ENCODE measurements around the gene E2F7. TPM values are rescaled to one million over a fixed set of nuclear protein-coding genes. Genes with fewer than 3 reads are reported as not detected.

E2F7 gene
- total and polyA plus RNA-seq, 2 experiments from 2014 or later: 31.8 to 40.3 TPM

DNA sequence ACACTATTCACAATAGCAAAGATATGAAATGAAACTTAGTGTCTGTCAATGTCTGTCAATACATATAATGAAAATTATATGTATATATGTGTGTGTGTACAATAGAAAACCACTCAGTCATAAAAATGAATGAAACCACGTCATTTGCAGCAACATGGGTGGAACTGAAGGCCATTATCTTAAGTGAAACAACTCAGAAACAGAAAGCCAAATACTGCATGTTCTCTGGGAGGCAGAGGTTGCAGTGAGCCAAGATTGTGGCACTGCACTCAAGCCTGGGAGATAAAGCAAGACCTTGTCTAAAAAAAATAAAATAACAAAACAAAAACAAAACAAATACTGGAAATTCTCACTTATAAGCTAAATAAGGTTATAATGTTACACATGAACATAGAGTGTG lies 16.7 kb upstream of the E2F7 start:
- H3F3A ChIP-seq (replicated peaks; ENCODE audit: low read depth): no peaks in the 10 kb centered on the region
- TF ChIP-seq, protein P1, sequence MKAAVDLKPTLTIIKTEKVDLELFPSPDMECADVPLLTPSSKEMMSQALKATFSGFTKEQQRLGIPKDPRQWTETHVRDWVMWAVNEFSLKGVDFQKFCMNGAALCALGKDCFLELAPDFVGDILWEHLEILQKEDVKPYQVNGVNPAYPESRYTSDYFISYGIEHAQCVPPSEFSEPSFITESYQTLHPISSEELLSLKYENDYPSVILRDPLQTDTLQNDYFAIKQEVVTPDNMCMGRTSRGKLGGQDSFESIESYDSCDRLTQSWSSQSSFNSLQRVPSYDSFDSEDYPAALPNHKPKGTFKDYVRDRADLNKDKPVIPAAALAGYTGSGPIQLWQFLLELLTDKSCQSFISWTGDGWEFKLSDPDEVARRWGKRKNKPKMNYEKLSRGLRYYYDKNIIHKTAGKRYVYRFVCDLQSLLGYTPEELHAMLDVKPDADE (IDR thresholded peaks at IDR 0.05): no peak
- no peak for TF ChIP-seq STAT1 (IDR thresholded peaks at IDR 0.05; ENCODE audit: unreplicated experiment)
- TF ChIP-seq, protein P2, sequence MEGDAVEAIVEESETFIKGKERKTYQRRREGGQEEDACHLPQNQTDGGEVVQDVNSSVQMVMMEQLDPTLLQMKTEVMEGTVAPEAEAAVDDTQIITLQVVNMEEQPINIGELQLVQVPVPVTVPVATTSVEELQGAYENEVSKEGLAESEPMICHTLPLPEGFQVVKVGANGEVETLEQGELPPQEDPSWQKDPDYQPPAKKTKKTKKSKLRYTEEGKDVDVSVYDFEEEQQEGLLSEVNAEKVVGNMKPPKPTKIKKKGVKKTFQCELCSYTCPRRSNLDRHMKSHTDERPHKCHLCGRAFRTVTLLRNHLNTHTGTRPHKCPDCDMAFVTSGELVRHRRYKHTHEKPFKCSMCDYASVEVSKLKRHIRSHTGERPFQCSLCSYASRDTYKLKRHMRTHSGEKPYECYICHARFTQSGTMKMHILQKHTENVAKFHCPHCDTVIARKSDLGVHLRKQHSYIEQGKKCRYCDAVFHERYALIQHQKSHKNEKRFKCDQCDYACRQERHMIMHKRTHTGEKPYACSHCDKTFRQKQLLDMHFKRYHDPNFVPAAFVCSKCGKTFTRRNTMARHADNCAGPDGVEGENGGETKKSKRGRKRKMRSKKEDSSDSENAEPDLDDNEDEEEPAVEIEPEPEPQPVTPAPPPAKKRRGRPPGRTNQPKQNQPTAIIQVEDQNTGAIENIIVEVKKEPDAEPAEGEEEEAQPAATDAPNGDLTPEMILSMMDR (conservative IDR thresholded peaks at IDR 0.05; ENCODE audit: low read depth in 2 of 2): no peak
- no peak for TF ChIP-seq EZH2 (IDR thresholded peaks at IDR 0.05; ENCODE audit: low read depth, unreplicated experiment)
- no peak for TF ChIP-seq NANOG (IDR thresholded peaks at IDR 0.05; ENCODE audit: borderline replicate concordance)
- TF ChIP-seq POLR2AphosphoS5 (IDR thresholded peaks at IDR 0.05; ENCODE audit: low read depth): no peak
- TF ChIP-seq, protein P3, sequence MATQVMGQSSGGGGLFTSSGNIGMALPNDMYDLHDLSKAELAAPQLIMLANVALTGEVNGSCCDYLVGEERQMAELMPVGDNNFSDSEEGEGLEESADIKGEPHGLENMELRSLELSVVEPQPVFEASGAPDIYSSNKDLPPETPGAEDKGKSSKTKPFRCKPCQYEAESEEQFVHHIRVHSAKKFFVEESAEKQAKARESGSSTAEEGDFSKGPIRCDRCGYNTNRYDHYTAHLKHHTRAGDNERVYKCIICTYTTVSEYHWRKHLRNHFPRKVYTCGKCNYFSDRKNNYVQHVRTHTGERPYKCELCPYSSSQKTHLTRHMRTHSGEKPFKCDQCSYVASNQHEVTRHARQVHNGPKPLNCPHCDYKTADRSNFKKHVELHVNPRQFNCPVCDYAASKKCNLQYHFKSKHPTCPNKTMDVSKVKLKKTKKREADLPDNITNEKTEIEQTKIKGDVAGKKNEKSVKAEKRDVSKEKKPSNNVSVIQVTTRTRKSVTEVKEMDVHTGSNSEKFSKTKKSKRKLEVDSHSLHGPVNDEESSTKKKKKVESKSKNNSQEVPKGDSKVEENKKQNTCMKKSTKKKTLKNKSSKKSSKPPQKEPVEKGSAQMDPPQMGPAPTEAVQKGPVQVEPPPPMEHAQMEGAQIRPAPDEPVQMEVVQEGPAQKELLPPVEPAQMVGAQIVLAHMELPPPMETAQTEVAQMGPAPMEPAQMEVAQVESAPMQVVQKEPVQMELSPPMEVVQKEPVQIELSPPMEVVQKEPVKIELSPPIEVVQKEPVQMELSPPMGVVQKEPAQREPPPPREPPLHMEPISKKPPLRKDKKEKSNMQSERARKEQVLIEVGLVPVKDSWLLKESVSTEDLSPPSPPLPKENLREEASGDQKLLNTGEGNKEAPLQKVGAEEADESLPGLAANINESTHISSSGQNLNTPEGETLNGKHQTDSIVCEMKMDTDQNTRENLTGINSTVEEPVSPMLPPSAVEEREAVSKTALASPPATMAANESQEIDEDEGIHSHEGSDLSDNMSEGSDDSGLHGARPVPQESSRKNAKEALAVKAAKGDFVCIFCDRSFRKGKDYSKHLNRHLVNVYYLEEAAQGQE (IDR thresholded peaks at IDR 0.05; ENCODE audit: unreplicated experiment): no peak
- no peak for TF ChIP-seq ZNF331 (CRISPR knock-in tag; IDR thresholded peaks at IDR 0.05; ENCODE audit: low read depth)
- no peak for TF ChIP-seq ZNF462 (CRISPR knock-in tag; IDR thresholded peaks at IDR 0.05)
- no peak for TF ChIP-seq EZH2phosphoT487 (IDR thresholded peaks at IDR 0.05; ENCODE audit: unreplicated experiment)
- no peak for TF ChIP-seq JUNB (IDR thresholded peaks at IDR 0.05; ENCODE audit: unreplicated experiment)
- no peak for TF ChIP-seq ZNF114 (CRISPR knock-in tag; IDR thresholded peaks at IDR 0.05)
- no peaks in the 10 kb centered on the region for H3K27me3 Mint-ChIP-seq (ENCODE audit: insufficient read depth, low read depth, poor library complexity)
- H3K9me2 ChIP-seq (ENCODE audit: insufficient read depth): no peaks in the 10 kb centered on the region
- H3K79me2 ChIP-seq (replicated peaks; ENCODE audit: insufficient read depth): no peaks in the 10 kb centered on the region
- H3K36me3 Mint-ChIP-seq (ENCODE audit: low read depth): no peaks in the 10 kb centered on the region
- H4K20me1 ChIP-seq (replicated peaks; ENCODE audit: insufficient read depth): no peaks in the 10 kb centered on the region
- H3K4me1 Mint-ChIP-seq: peaks cover 4% of the 10 kb centered on the region; the same call in 1 of the 3 replicates
- H3K27ac Mint-ChIP-seq: no peak overlapping the region
- H3K4me1 ChIP-seq (ENCODE audit: insufficient read depth): no peaks in the 10 kb centered on the region
- no peak overlapping the region for H3K4me3 ChIP-seq
- no peak for ATAC-seq
- no peak overlapping the region for H2AFZ ChIP-seq
- no peak overlapping the region for H3K27ac ChIP-seq (ENCODE audit: low read depth)
- H3K36me3 ChIP-seq (ENCODE audit: insufficient read depth): no peaks in the 10 kb centered on the region
- no peak for DNase-seq (ENCODE audit: low spot score)
- no peaks in the 10 kb centered on the region for H3K27me3 ChIP-seq (ENCODE audit: insufficient read depth)
- H3K4me3 Mint-ChIP-seq: no peak overlapping the region
- H3K4me2 ChIP-seq: no peak overlapping the region
- no peaks in the 10 kb centered on the region for H3K9me3 Mint-ChIP-seq

Measured in GM23338 (cell line).